HEK293 (cell line): ENCODE data around the gene DNTTIP2.

Experiments
- FEZF1 ChIP-seq: fragments of 450-650 bp; formaldehyde crosslinking; IDR thresholded peaks from 2 replicates; pipeline ENCODE4 v1.5.1; 2016; ENCODE audit warnings: missing biosample characterization, missing genetic modification characterization
- KLF1 ChIP-seq: fragments of 450-650 bp; formaldehyde crosslinking; IDR thresholded peaks from 2 replicates; pipeline ENCODE4 v1.5.1; 2016; ENCODE audit warnings: missing biosample characterization, missing genetic modification characterization
- KLF9 ChIP-seq: fragments of 450-650 bp; formaldehyde crosslinking; IDR thresholded peaks from 2 replicates; pipeline ENCODE4 v1.5.1; 2016; ENCODE audit warnings: missing biosample characterization, missing genetic modification characterization, low read depth
- ZNF133 ChIP-seq: fragments of 450-650 bp; formaldehyde crosslinking; IDR thresholded peaks from 2 replicates; pipeline ENCODE4 v1.5.1; 2016; ENCODE audit warnings: missing biosample characterization, missing genetic modification characterization
- ZNF221 ChIP-seq: fragments of 450-650 bp; formaldehyde crosslinking; IDR thresholded peaks from 2 replicates; pipeline ENCODE4 v1.5.1; 2017; ENCODE audit warnings: missing biosample characterization, missing genetic modification characterization, borderline replicate concordance
- ZNF239 ChIP-seq: fragments of 450-650 bp; formaldehyde crosslinking; IDR thresholded peaks from 2 replicates; pipeline ENCODE4 v1.5.1; 2016; ENCODE audit warnings: missing biosample characterization, missing genetic modification characterization
- ZNF311 ChIP-seq: fragments of 450-650 bp; formaldehyde crosslinking; IDR thresholded peaks from 2 replicates; pipeline ENCODE4 v1.5.1; 2017; ENCODE audit warnings: missing biosample characterization, missing genetic modification characterization, borderline replicate concordance
- ZNF37A ChIP-seq: fragments of 450-650 bp; IDR thresholded peaks from 2 replicates; pipeline ENCODE4 v1.5.1; 2018; ENCODE audit warnings: missing biosample characterization, missing genetic modification characterization
- ZNF473 ChIP-seq: fragments of 450-650 bp; formaldehyde crosslinking; IDR thresholded peaks from 2 replicates; pipeline ENCODE4 v1.5.1; 2017; ENCODE audit warnings: missing biosample characterization, missing genetic modification characterization
- ZNF501 ChIP-seq: fragments of 450-650 bp; formaldehyde crosslinking; IDR thresholded peaks from 2 replicates; pipeline ENCODE4 v1.5.1; 2016; ENCODE audit warnings: missing biosample characterization, missing genetic modification characterization
- ZNF585B ChIP-seq: fragments of 450-650 bp; formaldehyde crosslinking; IDR thresholded peaks from 2 replicates; pipeline ENCODE4 v1.5.1; 2016; ENCODE audit warnings: missing biosample characterization, missing genetic modification characterization
- ZNF658 ChIP-seq: fragments of 450-650 bp; formaldehyde crosslinking; IDR thresholded peaks from 2 replicates; pipeline ENCODE4; 2016; ENCODE audit warnings: missing biosample characterization, missing genetic modification characterization
- ZNF664 ChIP-seq: fragments of 450-650 bp; formaldehyde crosslinking; IDR thresholded peaks from 2 replicates; pipeline ENCODE4 v1.5.1; 2016; ENCODE audit warnings: missing biosample characterization, missing genetic modification characterization
- TF ChIP-seq, protein P1 (sequence below): fragments of 450-650 bp; formaldehyde crosslinking; IDR thresholded peaks from 2 replicates; pipeline ENCODE4 v1.5.1; 2016; ENCODE audit warnings: missing biosample characterization, missing genetic modification characterization
- TF ChIP-seq, protein P2 (sequence below): fragments of 450-650 bp; formaldehyde crosslinking; IDR thresholded peaks from 2 replicates; pipeline ENCODE4 v1.5.1; 2016; ENCODE audit warnings: missing biosample characterization, missing genetic modification characterization
- TF ChIP-seq, protein P3 (sequence below): fragments of 450-650 bp; formaldehyde crosslinking; IDR thresholded peaks from 2 replicates; pipeline ENCODE4 v1.5.1; 2016; ENCODE audit warnings: missing biosample characterization, missing genetic modification characterization, borderline replicate concordance
- TF ChIP-seq, protein P4 (sequence below): fragments of 450-650 bp; formaldehyde crosslinking; IDR thresholded peaks from 2 replicates; pipeline ENCODE4 v1.5.1; 2016; ENCODE audit warnings: missing biosample characterization, missing genetic modification characterization
- TF ChIP-seq, protein P5 (sequence below): fragments of 450-650 bp; formaldehyde crosslinking; conservative IDR thresholded peaks from 2 replicates; pipeline ENCODE4 v1.5.1; 2016; ENCODE audit warnings: low read depth, missing biosample characterization, missing genetic modification characterization
- TF ChIP-seq, protein P6 (sequence below): fragments of 450-650 bp; formaldehyde crosslinking; IDR thresholded peaks from 2 replicates; pipeline ENCODE4 v1.5.1; 2016; ENCODE audit warnings: missing biosample characterization, missing genetic modification characterization
- TF ChIP-seq, protein P7 (sequence below): fragments of 450-650 bp; formaldehyde crosslinking; IDR thresholded peaks from 2 replicates; pipeline ENCODE4 v1.5.1; 2017; ENCODE audit warnings: missing biosample characterization, missing genetic modification characterization

The DNTTIP2 gene

DNA sequence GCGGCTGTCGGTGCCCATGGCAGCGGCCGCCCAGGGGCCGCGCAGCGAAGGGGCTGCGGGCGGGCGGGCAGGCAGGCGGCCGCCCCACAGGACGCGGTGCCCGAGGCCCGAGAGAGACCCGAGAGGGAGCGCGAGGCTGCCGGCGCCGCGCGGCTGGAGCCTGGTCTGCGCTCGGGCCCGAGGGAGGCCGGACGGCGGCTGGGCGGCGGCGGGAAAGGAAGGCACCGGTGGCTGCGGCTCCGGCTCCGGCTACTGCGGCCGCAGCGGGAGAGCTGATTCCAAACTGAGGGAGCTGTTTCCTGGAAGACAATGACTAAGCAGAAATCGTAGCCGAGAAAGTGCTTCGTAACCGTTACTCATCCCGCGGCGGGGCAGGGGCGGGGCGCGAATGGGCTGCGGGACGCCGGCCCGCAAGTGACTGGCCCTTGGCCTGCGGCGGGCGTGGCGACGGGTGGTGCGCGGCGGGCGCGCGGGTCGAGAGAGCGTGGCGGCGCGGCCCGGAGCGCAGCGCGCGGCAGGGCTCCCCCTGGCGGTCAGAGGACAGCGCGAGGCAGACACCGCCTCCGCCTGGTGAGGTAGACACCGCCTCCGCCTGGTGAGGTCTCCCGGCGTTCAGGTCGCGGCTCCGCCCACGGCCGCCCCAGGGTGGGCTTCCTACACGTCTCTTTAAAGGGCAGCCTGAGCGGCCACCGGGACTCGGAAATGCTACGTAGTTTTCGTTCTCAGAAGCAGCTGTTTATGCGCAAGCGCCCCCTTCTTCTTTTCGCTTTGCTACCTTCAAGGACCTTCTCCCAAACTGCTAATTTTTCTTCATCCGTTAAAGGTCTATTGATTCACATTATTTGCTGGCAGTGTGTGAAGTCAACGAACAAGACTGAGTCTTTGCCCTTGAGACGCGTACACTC is 30.4 kb upstream of the DNTTIP2 start, which contains the start of gene GCLM (continued):
- TF ChIP-seq ZNF664 (tag by site-specific recombination): no peak
- no peak for TF ChIP-seq ZNF585B (tag by site-specific recombination)
- TF ChIP-seq, protein P1, sequence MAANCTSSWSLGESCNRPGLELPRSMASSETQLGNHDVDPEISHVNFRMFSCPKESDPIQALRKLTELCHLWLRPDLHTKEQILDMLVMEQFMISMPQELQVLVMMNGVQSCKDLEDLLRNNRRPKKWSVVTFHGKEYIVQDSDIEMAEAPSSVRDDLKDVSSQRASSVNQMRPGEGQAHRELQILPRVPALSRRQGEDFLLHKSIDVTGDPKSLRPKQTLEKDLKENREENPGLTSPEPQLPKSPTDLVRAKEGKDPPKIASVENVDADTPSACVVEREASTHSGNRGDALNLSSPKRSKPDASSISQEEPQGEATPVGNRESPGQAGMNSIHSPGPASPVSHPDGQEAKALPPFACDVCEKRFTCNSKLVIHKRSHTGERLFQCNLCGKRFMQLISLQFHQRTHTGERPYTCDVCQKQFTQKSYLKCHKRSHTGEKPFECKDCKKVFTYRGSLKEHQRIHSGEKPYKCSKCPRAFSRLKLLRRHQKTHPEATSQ (tag by site-specific recombination): 0 out of 2 replicates have a peak, but pooled peaks have one; percentile 66
- TF ChIP-seq ZNF221 (tag by site-specific recombination): no peak
- TF ChIP-seq, protein P2, sequence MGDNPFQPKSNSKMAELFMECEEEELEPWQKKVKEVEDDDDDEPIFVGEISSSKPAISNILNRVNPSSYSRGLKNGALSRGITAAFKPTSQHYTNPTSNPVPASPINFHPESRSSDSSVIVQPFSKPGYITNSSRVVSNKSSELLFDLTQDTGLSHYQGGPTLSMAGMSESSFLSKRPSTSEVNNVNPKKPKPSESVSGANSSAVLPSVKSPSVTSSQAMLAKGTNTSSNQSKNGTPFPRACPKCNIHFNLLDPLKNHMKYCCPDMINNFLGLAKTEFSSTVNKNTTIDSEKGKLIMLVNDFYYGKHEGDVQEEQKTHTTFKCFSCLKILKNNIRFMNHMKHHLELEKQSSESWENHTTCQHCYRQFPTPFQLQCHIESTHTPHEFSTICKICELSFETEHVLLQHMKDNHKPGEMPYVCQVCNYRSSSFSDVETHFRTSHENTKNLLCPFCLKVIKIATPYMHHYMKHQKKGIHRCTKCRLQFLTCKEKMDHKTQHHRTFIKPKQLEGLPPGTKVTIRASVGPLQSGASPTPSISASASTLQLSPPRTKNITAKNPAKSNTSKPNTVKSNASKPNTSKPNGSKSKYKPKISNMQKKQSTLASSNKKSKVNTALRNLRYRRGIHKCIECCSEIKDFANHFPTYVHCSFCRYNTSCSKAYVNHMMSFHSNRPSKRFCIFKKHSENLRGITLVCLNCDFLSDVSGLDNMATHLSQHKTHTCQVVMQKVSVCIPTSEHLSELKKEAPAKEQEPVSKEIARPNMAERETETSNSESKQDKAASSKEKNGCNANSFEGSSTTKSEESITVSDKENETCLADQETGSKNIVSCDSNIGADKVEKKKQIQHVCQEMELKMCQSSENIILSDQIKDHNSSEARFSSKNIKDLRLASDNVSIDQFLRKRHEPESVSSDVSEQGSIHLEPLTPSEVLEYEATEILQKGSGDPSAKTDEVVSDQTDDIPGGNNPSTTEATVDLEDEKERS (tag by site-specific recombination): no peak
- TF ChIP-seq, protein P3, sequence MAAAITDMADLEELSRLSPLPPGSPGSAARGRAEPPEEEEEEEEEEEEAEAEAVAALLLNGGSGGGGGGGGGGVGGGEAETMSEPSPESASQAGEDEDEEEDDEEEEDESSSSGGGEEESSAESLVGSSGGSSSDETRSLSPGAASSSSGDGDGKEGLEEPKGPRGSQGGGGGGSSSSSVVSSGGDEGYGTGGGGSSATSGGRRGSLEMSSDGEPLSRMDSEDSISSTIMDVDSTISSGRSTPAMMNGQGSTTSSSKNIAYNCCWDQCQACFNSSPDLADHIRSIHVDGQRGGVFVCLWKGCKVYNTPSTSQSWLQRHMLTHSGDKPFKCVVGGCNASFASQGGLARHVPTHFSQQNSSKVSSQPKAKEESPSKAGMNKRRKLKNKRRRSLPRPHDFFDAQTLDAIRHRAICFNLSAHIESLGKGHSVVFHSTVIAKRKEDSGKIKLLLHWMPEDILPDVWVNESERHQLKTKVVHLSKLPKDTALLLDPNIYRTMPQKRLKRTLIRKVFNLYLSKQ: no peak
- no peak for TF ChIP-seq ZNF473
- no peak for TF ChIP-seq FEZF1
- no peak for TF ChIP-seq ZNF239
- peak; percentile 42 for TF ChIP-seq KLF1 (tag by site-specific recombination)
- TF ChIP-seq, protein P4, sequence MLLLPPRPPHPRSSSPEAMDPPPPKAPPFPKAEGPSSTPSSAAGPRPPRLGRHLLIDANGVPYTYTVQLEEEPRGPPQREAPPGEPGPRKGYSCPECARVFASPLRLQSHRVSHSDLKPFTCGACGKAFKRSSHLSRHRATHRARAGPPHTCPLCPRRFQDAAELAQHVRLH (tag by site-specific recombination): no peak
- TF ChIP-seq ZNF501: peak; percentile 65
- no peak for TF ChIP-seq ZNF133
- no peak for TF ChIP-seq ZNF37A (tag by site-specific recombination)
- no peak for TF ChIP-seq ZNF311
- TF ChIP-seq KLF9 (tag by site-specific recombination): peak; percentile 57
- no peak for TF ChIP-seq ZNF658
- TF ChIP-seq, protein P5, sequence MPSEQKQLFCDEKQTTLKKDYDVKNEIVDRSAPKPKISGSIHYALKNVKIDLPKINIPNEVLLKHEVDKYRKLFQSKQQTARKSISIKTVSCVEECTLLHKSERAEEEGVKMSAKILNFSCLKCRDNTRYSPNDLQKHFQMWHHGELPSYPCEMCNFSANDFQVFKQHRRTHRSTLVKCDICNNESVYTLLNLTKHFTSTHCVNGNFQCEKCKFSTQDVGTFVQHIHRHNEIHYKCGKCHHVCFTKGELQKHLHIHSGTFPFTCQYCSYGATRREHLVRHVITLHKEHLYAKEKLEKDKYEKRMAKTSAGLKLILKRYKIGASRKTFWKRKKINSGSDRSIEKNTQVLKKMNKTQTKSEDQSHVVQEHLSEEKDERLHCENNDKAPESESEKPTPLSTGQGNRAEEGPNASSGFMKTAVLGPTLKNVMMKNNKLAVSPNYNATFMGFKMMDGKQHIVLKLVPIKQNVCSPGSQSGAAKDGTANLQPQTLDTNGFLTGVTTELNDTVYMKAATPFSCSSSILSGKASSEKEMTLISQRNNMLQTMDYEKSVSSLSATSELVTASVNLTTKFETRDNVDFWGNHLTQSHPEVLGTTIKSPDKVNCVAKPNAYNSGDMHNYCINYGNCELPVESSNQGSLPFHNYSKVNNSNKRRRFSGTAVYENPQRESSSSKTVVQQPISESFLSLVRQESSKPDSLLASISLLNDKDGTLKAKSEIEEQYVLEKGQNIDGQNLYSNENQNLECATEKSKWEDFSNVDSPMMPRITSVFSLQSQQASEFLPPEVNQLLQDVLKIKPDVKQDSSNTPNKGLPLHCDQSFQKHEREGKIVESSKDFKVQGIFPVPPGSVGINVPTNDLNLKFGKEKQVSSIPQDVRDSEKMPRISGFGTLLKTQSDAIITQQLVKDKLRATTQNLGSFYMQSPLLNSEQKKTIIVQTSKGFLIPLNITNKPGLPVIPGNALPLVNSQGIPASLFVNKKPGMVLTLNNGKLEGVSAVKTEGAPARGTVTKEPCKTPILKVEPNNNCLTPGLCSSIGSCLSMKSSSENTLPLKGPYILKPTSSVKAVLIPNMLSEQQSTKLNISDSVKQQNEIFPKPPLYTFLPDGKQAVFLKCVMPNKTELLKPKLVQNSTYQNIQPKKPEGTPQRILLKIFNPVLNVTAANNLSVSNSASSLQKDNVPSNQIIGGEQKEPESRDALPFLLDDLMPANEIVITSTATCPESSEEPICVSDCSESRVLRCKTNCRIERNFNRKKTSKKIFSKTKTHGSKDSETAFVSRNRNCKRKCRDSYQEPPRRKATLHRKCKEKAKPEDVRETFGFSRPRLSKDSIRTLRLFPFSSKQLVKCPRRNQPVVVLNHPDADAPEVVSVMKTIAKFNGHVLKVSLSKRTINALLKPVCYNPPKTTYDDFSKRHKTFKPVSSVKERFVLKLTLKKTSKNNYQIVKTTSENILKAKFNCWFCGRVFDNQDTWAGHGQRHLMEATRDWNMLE: no peak
- TF ChIP-seq, protein P6, sequence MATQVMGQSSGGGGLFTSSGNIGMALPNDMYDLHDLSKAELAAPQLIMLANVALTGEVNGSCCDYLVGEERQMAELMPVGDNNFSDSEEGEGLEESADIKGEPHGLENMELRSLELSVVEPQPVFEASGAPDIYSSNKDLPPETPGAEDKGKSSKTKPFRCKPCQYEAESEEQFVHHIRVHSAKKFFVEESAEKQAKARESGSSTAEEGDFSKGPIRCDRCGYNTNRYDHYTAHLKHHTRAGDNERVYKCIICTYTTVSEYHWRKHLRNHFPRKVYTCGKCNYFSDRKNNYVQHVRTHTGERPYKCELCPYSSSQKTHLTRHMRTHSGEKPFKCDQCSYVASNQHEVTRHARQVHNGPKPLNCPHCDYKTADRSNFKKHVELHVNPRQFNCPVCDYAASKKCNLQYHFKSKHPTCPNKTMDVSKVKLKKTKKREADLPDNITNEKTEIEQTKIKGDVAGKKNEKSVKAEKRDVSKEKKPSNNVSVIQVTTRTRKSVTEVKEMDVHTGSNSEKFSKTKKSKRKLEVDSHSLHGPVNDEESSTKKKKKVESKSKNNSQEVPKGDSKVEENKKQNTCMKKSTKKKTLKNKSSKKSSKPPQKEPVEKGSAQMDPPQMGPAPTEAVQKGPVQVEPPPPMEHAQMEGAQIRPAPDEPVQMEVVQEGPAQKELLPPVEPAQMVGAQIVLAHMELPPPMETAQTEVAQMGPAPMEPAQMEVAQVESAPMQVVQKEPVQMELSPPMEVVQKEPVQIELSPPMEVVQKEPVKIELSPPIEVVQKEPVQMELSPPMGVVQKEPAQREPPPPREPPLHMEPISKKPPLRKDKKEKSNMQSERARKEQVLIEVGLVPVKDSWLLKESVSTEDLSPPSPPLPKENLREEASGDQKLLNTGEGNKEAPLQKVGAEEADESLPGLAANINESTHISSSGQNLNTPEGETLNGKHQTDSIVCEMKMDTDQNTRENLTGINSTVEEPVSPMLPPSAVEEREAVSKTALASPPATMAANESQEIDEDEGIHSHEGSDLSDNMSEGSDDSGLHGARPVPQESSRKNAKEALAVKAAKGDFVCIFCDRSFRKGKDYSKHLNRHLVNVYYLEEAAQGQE (tag by site-specific recombination): no peak
- TF ChIP-seq, protein P7, sequence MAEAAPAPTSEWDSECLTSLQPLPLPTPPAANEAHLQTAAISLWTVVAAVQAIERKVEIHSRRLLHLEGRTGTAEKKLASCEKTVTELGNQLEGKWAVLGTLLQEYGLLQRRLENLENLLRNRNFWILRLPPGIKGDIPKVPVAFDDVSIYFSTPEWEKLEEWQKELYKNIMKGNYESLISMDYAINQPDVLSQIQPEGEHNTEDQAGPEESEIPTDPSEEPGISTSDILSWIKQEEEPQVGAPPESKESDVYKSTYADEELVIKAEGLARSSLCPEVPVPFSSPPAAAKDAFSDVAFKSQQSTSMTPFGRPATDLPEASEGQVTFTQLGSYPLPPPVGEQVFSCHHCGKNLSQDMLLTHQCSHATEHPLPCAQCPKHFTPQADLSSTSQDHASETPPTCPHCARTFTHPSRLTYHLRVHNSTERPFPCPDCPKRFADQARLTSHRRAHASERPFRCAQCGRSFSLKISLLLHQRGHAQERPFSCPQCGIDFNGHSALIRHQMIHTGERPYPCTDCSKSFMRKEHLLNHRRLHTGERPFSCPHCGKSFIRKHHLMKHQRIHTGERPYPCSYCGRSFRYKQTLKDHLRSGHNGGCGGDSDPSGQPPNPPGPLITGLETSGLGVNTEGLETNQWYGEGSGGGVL: no peak
